HepG2 (cell line): ENCODE data around the gene TEC. TPM values are rescaled to one million over a fixed set of nuclear protein-coding genes. Genes with fewer than 3 reads are reported as not detected.

Source experiments
- ATAC-seq: fragments of 200-7000 bp; cut with Tn5 transposase; 3 replicates; pipeline ENCODE4 v1.9.1; 2020; ENCODE audit warnings: mild to moderate bottlenecking, moderate library complexity
- BruUV-seq: library from RNA; stranded (reverse); fragments of 400-500 nt; replicated peaks from 2 replicates; lab custom pipeline; 2021; lab: Mats Ljungman, UMichigan
- CTCF ChIA-PET: fragments of 300-600 bp; formaldehyde crosslinking; extraction: SDS; loops from one replicate; lab custom pipeline; 2021; ENCODE audit warnings: low total read pairs, inconsistent platforms, low intra/inter-chr PET ratio; lab: Yijun Ruan, JAX
- POLR2A ChIA-PET: fragments of 350-600 bp; sonication (Branson Sonifier 250); formaldehyde crosslinking; loops from one replicate; lab custom pipeline; 2020; ENCODE audit warnings: antibody characterized with exemption, inconsistent platforms; lab: Yijun Ruan, JAX
- DNase-seq: peaks from one replicate; pipeline ENCODE4 v3.0.0-alpha.2; 2015; ENCODE audit warnings: low spot score
- FAIRE-seq: peaks from 3 replicates; lab custom pipeline; 2011; peaks lifted over from hg19 to GRCh38; lab: Jason Lieb, UNC
- H2AFZ ChIP-seq: one replicate; pipeline ENCODE4 v1.6.1; 2011; ENCODE audit warnings: low read length, inconsistent platforms
- H3K27ac ChIP-seq: fragments of 300-600 bp; 3 replicates; pipeline ENCODE4 v1.8.0; 2011; ENCODE audit warnings: mixed run types, mild to moderate bottlenecking, mixed read lengths, low read length, inconsistent platforms; ENCODE audit not compliant: insufficient read depth; ENCODE audit errors: extremely low read length
- H3K27me3 ChIP-seq, 2 experiments: fragments of 200-600 bp in 1 of 2; 2 replicates in 1 of 2; 3 replicates in 1 of 2; pipeline versions ENCODE4 v1.6.0 to v1.8.0; 2011; ENCODE audit warnings: low read length in 2 of 2, mild to moderate bottlenecking in 2 of 2, moderate library complexity in 2 of 2, inconsistent platforms in 1 of 2; ENCODE audit not compliant: insufficient read depth in 2 of 2, control insufficient read depth in 1 of 2
- H3K36me3 ChIP-seq, 2 experiments: fragments of 200-600 bp in 1 of 2; replicated peaks in 1 of 2; 2 replicates in 1 of 2; 3 replicates in 1 of 2; pipeline versions ENCODE4 v1.5.1 to v1.8.0; 2011; ENCODE audit warnings: low read length in 2 of 2, inconsistent platforms in 1 of 2; ENCODE audit not compliant: insufficient read depth in 2 of 2, control insufficient read depth in 1 of 2
- H3K4me1 ChIP-seq: 2 replicates; pipeline ENCODE4 v1.5.1; 2012; ENCODE audit warnings: low read length, inconsistent platforms; ENCODE audit not compliant: insufficient read depth
- H3K4me2 ChIP-seq: 2 replicates; pipeline ENCODE4 v1.6.0; 2011; ENCODE audit warnings: low read depth, low read length, inconsistent platforms
- H3K4me3 ChIP-seq, 3 experiments: fragments of 200-600 bp in 1 of 3; sonication (generic), shearing (Covaris generic) in 1 of 3; replicated peaks in 1 of 3; 2 replicates each; pipeline ENCODE4 v1.5.1; 2011 to 2016; ENCODE audit warnings: low read length in 3 of 3, inconsistent platforms in 2 of 3, low read depth in 2 of 3, mild to moderate bottlenecking in 2 of 3, control low read depth in 1 of 3, mixed read lengths in 1 of 3; ENCODE audit not compliant: insufficient read depth in 1 of 3
- H3K79me2 ChIP-seq: one replicate; pipeline ENCODE4 v1.6.1; 2011; ENCODE audit warnings: low read length, inconsistent platforms; ENCODE audit not compliant: insufficient read depth
- H3K9ac ChIP-seq: 2 replicates; pipeline ENCODE4 v1.6.0; 2011; ENCODE audit warnings: mild to moderate bottlenecking, low read depth, low read length, inconsistent platforms; ENCODE audit not compliant: insufficient read depth
- H3K9me3 ChIP-seq: 2 replicates; pipeline ENCODE4 v1.5.1; 2012; ENCODE audit warnings: mild to moderate bottlenecking, low read length
- H4K20me1 ChIP-seq: 2 replicates; pipeline ENCODE4 v1.6.0; 2011; ENCODE audit warnings: inconsistent platforms, mild to moderate bottlenecking, low read length, moderate library complexity; ENCODE audit not compliant: insufficient read depth
- CENPX ChIP-seq: sonication (generic); formaldehyde crosslinking; IDR thresholded peaks from 2 replicates; pipeline ENCODE4 v1.9.0; 2021; ENCODE audit warnings: mild to moderate bottlenecking, missing genetic modification reagents, moderate library complexity
- ERF ChIP-seq: IDR thresholded peaks from 2 replicates; pipeline ENCODE4 v1.6.1; 2018; ENCODE audit warnings: missing biosample characterization, missing genetic modification reagents
- GATA4 ChIP-seq: sonication (generic); IDR thresholded peaks from 2 replicates; pipeline ENCODE4 v1.6.1; 2016; ENCODE audit warnings: antibody characterized with exemption, low read depth, borderline replicate concordance
- GTF3A ChIP-seq: sonication (generic); formaldehyde crosslinking; conservative IDR thresholded peaks from 2 replicates; pipeline ENCODE4 v1.4.0; 2020; ENCODE audit warnings: mild to moderate bottlenecking, missing genetic modification reagents
- HBP1 ChIP-seq: IDR thresholded peaks from 2 replicates; pipeline ENCODE4 v1.6.1; 2016; ENCODE audit warnings: low read depth, control low read depth
- HOXA9 ChIP-seq: sonication (generic); formaldehyde crosslinking; IDR thresholded peaks from 2 replicates; pipeline ENCODE4 v1.8.1; 2022; ENCODE audit warnings: missing genetic modification reagents, mild to moderate bottlenecking, moderate library complexity, borderline replicate concordance
- PAWR ChIP-seq: sonication (generic); formaldehyde crosslinking; IDR thresholded peaks from 2 replicates; pipeline ENCODE4 v1.4.0; 2020; ENCODE audit warnings: missing genetic modification reagents, mild to moderate bottlenecking, borderline replicate concordance
- POLR2G ChIP-seq: fragments of 200-400 bp; formaldehyde crosslinking; IDR thresholded peaks from 2 replicates; pipeline ENCODE4 v1.6.1; 2018; ENCODE audit warnings: mild to moderate bottlenecking, low read depth, low read length, moderate library complexity
- RBM39 ChIP-seq: fragments of 200-400 bp; formaldehyde crosslinking; IDR thresholded peaks from one replicate; pipeline ENCODE4 v1.6.1; 2018; ENCODE audit warnings: antibody characterized with exemption, mild to moderate bottlenecking, low read depth, low read length; ENCODE audit not compliant: poor library complexity, severe bottlenecking
- SNAPC2 ChIP-seq: sonication (generic); formaldehyde crosslinking; IDR thresholded peaks from 2 replicates; pipeline ENCODE4 v1.8.1; 2022; ENCODE audit warnings: mild to moderate bottlenecking, missing genetic modification reagents
- SOX13 ChIP-seq, 3 experiments: fragments of 450-650 bp in 1 of 3; sonication (generic) in 1 of 3; formaldehyde crosslinking in 1 of 3; IDR thresholded peaks in 2 of 3; conservative IDR thresholded peaks in 1 of 3; 2 replicates each; pipeline versions ENCODE4 v1.5.0 to v1.6.1; 2016 to 2020; ENCODE audit warnings: antibody characterized with exemption in 1 of 3, mild to moderate bottlenecking in 1 of 3, missing compliant biosample characterization in 1 of 3, missing genetic modification reagents in 1 of 3, moderate library complexity in 1 of 3
- SYNCRIP ChIP-seq: fragments of 200-400 bp; formaldehyde crosslinking; IDR thresholded peaks from 2 replicates; pipeline ENCODE4 v1.6.1; 2018; ENCODE audit warnings: mild to moderate bottlenecking, low read depth, low read length; ENCODE audit not compliant: insufficient read depth
- THYN1 ChIP-seq: sonication (generic); formaldehyde crosslinking; IDR thresholded peaks from 2 replicates; pipeline ENCODE4 v1.8.1; 2023; ENCODE audit warnings: low read depth, mild to moderate bottlenecking, moderate library complexity, missing genetic modification reagents, borderline replicate concordance
- ZBTB10 ChIP-seq: sonication (generic); formaldehyde crosslinking; IDR thresholded peaks from 2 replicates; pipeline ENCODE4 v1.4.0; 2020; ENCODE audit warnings: missing genetic modification reagents, borderline replicate concordance
- ZBTB38 ChIP-seq: sonication (generic); formaldehyde crosslinking; IDR thresholded peaks from 2 replicates; pipeline ENCODE4 v1.5.1; 2020; ENCODE audit warnings: mild to moderate bottlenecking, missing genetic modification reagents
- ZNF121 ChIP-seq: sonication (generic); formaldehyde crosslinking; IDR thresholded peaks from 2 replicates; pipeline ENCODE4 v1.5.0; 2020; ENCODE audit warnings: mild to moderate bottlenecking, missing genetic modification reagents
- ZNF296 ChIP-seq: sonication (generic); formaldehyde crosslinking; conservative IDR thresholded peaks from 2 replicates; pipeline ENCODE4 v1.5.0; 2020; ENCODE audit warnings: mild to moderate bottlenecking, missing genetic modification reagents
- ZNF382 ChIP-seq: sonication (generic); formaldehyde crosslinking; IDR thresholded peaks from 2 replicates; pipeline ENCODE4 v1.5.0; 2020; ENCODE audit warnings: missing genetic modification reagents, mild to moderate bottlenecking, borderline replicate concordance
- ZNF446 ChIP-seq: sonication (generic); formaldehyde crosslinking; IDR thresholded peaks from 2 replicates; pipeline ENCODE4 v1.5.0; 2020; ENCODE audit warnings: mild to moderate bottlenecking, missing genetic modification reagents
- ZNF556 ChIP-seq: sonication (generic); formaldehyde crosslinking; IDR thresholded peaks from 2 replicates; pipeline ENCODE4 v1.4.0; 2020; ENCODE audit warnings: mild to moderate bottlenecking, missing genetic modification reagents, borderline replicate concordance
- ZNF839 ChIP-seq: sonication (generic); formaldehyde crosslinking; IDR thresholded peaks from 2 replicates; pipeline ENCODE4 v1.4.0; 2020; ENCODE audit warnings: missing genetic modification reagents, mild to moderate bottlenecking, borderline replicate concordance
- ZSCAN29 ChIP-seq: sonication (generic); formaldehyde crosslinking; conservative IDR thresholded peaks from 2 replicates; pipeline ENCODE4 v1.4.0; 2020; ENCODE audit warnings: mild to moderate bottlenecking, missing genetic modification reagents
- whole genome bisulfite sequencing: methylation state at CpG from one replicate; pipeline ENCODE4 v1.1.6; 2017; ENCODE audit warnings: low lambda C conversion rate; 5-methylcytosine and 5-hydroxymethylcytosine counted together
- in situ Hi-C: cut with HindIII; loops from 2 replicates; pipeline ENCODE4 v1.10.0; 2017; ENCODE audit warnings: low pct_unique_long_range_greater_than_20kb; ENCODE audit not compliant: extremely low pct_ligation_motif_present
- intact Hi-C: fragments of 100-400 bp; cut with micrococcal nuclease; formaldehyde crosslinking; loops from one replicate; pipeline ENCODE4 v1.10.0; 2022; ENCODE audit not compliant: unreplicated experiment
- polyA plus RNA-seq, 8 experiments: library from polyadenylated mRNA; depleted of rRNA in 3 of 8; stranded (reverse) in 7 of 8; unstranded in 1 of 8; fragments of >200 nt; fragmentation: Illumina TruSeq in 4 of 8; extraction: Trizol in 4 of 8; gene quantifications; 2 replicates each; pipeline versions ENCODE4 v1.2.1 to v1.2.3, GENCODE V29; 2011 to 2016; ENCODE audit warnings: low read depth in 4 of 8, missing spikeins in 1 of 8, mixed read lengths in 1 of 8; ENCODE audit not compliant: insufficient read depth in 1 of 8
- total RNA-seq, 5 experiments: library from RNA; depleted of rRNA; stranded (reverse); fragments of >200 nt; fragmentation: Illumina TruSeq; extraction: Trizol; gene quantifications; 2 replicates each; pipeline ENCODE4 v1.2.3, GENCODE V29; 2016; ENCODE audit warnings: low read depth in 1 of 5

The TEC gene
- total and polyA plus RNA-seq, 2 of the 13 experiments (the other 11 are each of a cell fraction or from before 2014, with no cell fraction given), result 0.05 to 0.20 TPM

GRCh38 chr4:48308901-48309300 is 39.3 kb upstream of the TEC start (continued):
- no peak for TF ChIP-seq SOX13 (IDR thresholded peaks at IDR 0.05)
- no peak for TF ChIP-seq SOX13 (CRISPR knock-in tag; conservative IDR thresholded peaks at IDR 0.05 in 1 of 2, IDR thresholded peaks at IDR 0.05 in 1 of 2)
- no peak for TF ChIP-seq GATA4
- TF ChIP-seq ERF, result no peak
- TF ChIP-seq POLR2G, result no peak
- TF ChIP-seq ZNF556 (CRISPR knock-in tag), result no peak
- TF ChIP-seq ZNF839, result no peak
- TF ChIP-seq ZNF296 (CRISPR knock-in tag), result no peak
- TF ChIP-seq GTF3A (CRISPR knock-in tag), result no peak
- TF ChIP-seq PAWR (CRISPR knock-in tag), result no peak
- TF ChIP-seq ZSCAN29 (CRISPR knock-in tag), result no peak
- TF ChIP-seq ZNF446 (CRISPR knock-in tag), result no peak
- TF ChIP-seq ZNF382, result no peak
- TF ChIP-seq, all 625 proteins: peak for 0

GRCh38 chr4:48307528-48307927 is 37.9 kb upstream of the TEC start:
- intact Hi-C loops, result no loop called here
- TF ChIP-seq ZNF121 (CRISPR knock-in tag) (no peak), CENPX (no peak), HOXA9 (CRISPR knock-in tag) (no peak), ZBTB10 (no peak), ZBTB38 (CRISPR knock-in tag) (no peak), SYNCRIP (no peak), THYN1 (no peak), HBP1 (CRISPR knock-in tag) (no peak), SNAPC2 (CRISPR knock-in tag) (no peak), ERF (no peak), RBM39 (no peak)

More at GRCh38 chr4:48307528-48307927, 37.9 kb upstream of the TEC start:
- no peak overlapping the region for H3K9ac ChIP-seq
- H3K4me2 ChIP-seq, result no peak overlapping the region
- CTCF ChIA-PET, result no interaction called here
- H3K36me3 ChIP-seq, result no peaks in the 10 kb centered on the region
- ATAC-seq, result no peak
- no peak overlapping the region for H2AFZ ChIP-seq
- H3K4me3 ChIP-seq, result no peak overlapping the region
- H3K4me1 ChIP-seq, result no peaks in the 10 kb centered on the region
- H3K79me2 ChIP-seq, result no peaks in the 10 kb centered on the region
- DNase-seq, result no peak
- POLR2A ChIA-PET, result no interaction called here
- H3K9me3 ChIP-seq, result no peaks in the 10 kb centered on the region
- H4K20me1 ChIP-seq, result no peaks in the 10 kb centered on the region
- in situ Hi-C loops, result no loop called here
- 24% methylated on average over 5 of the region's 5 CpGs for WGBS
- H3K27ac ChIP-seq, result no peak overlapping the region
- no peaks in the 10 kb centered on the region for H3K27me3 ChIP-seq
- no peak for FAIRE-seq
- BruUV-seq, result no TSS peak
